WTC11 (cell line): ENCODE measurements around the gene LRMDA. TPM values are rescaled to one million over a fixed set of nuclear protein-coding genes. Genes with fewer than 3 reads are reported as not detected.

Source experiments
- ATAC-seq: fragments of 200-7000 bp; cut with Tn5 transposase; 2 replicates; pipeline ENCODE4 v1.10.0; 2021; ENCODE audit warnings: mild to moderate bottlenecking, moderate library complexity
- CTCF ChIA-PET: fragments of 300-600 bp; sonication (Branson Sonifier 250); formaldehyde crosslinking; loops from one replicate; lab custom pipeline; 2021; ENCODE audit warnings: antibody characterized with exemption; lab: Charles Lee
- POLR2A ChIA-PET: fragments of 350-600 bp; sonication (Branson Sonifier 250); formaldehyde crosslinking; loops from one replicate; lab custom pipeline; 2021; ENCODE audit warnings: antibody characterized with exemption; lab: Charles Lee
- DNase-seq: peaks from one replicate; pipeline ENCODE4 v3.0.0; 2021; ENCODE audit warnings: low spot score
- H3K27ac Mint-ChIP-seq: 2 replicates; pipeline ENCODE4 v1.8.0; 2021; ENCODE audit warnings: mixed read lengths
- H3K27me3 Mint-ChIP-seq: 2 replicates; pipeline ENCODE4 v1.8.0; 2021; ENCODE audit warnings: low read depth, mild to moderate bottlenecking, moderate library complexity, mixed read lengths
- H3K36me3 Mint-ChIP-seq: 2 replicates; pipeline ENCODE4 v1.8.0; 2021; ENCODE audit warnings: mixed read lengths
- H3K4me1 Mint-ChIP-seq: 2 replicates; pipeline ENCODE4 v1.8.0; 2022; ENCODE audit warnings: mixed read lengths
- H3K4me3 Mint-ChIP-seq: 2 replicates; pipeline ENCODE4 v1.8.0; 2021; ENCODE audit warnings: mild to moderate bottlenecking, moderate library complexity, mixed read lengths
- H3K9me3 Mint-ChIP-seq: 2 replicates; pipeline ENCODE4 v1.8.0; 2021; ENCODE audit warnings: mixed read lengths
- AFF4 ChIP-seq: sonication (generic); formaldehyde crosslinking; IDR thresholded peaks from 2 replicates; pipeline ENCODE4 v1.8.1; 2023; ENCODE audit warnings: mild to moderate bottlenecking, missing genetic modification reagents, borderline replicate concordance
- CREB1 ChIP-seq: sonication (generic); formaldehyde crosslinking; IDR thresholded peaks from 2 replicates; pipeline ENCODE4 v1.8.0; 2023; ENCODE audit warnings: mild to moderate bottlenecking, missing genetic modification reagents
- FOXK1 ChIP-seq: sonication (generic); formaldehyde crosslinking; IDR thresholded peaks from 2 replicates; pipeline ENCODE4 v1.8.0; 2022; ENCODE audit warnings: mild to moderate bottlenecking, moderate library complexity, missing genetic modification reagents
- GABPB1 ChIP-seq: sonication (generic); formaldehyde crosslinking; IDR thresholded peaks from 2 replicates; pipeline ENCODE4 v1.8.1; 2023; ENCODE audit warnings: mild to moderate bottlenecking, missing genetic modification reagents
- GRHL2 ChIP-seq: fragments of 250-450 bp; sonication (Bioruptor Pico); IDR thresholded peaks from 2 replicates; pipeline ENCODE4 v1.8.0; 2022; ENCODE audit warnings: mild to moderate bottlenecking, moderate library complexity; ENCODE audit not compliant: insufficient replicate concordance, severe bottlenecking
- HMGA2 ChIP-seq: fragments of 250-450 bp; sonication (Bioruptor Pico); IDR thresholded peaks from 2 replicates; pipeline ENCODE4 v1.4.0; 2021; ENCODE audit warnings: mild to moderate bottlenecking, moderate library complexity
- JUN ChIP-seq: sonication (generic); formaldehyde crosslinking; IDR thresholded peaks from 2 replicates; pipeline ENCODE4 v1.8.0; 2023; ENCODE audit warnings: mild to moderate bottlenecking, missing genetic modification reagents
- MYBL2 ChIP-seq: sonication (generic); formaldehyde crosslinking; IDR thresholded peaks from 2 replicates; pipeline ENCODE4 v1.8.1; 2023; ENCODE audit warnings: mild to moderate bottlenecking, moderate library complexity, missing genetic modification reagents
- TEAD4 ChIP-seq: sonication (generic); formaldehyde crosslinking; IDR thresholded peaks from 2 replicates; pipeline ENCODE4 v1.8.0; 2022; ENCODE audit warnings: mild to moderate bottlenecking, missing genetic modification reagents
- ZBTB21 ChIP-seq: sonication (generic); formaldehyde crosslinking; IDR thresholded peaks from 2 replicates; pipeline ENCODE4 v1.8.1; 2023; ENCODE audit warnings: mild to moderate bottlenecking, missing genetic modification reagents, borderline replicate concordance
- ZNF121 ChIP-seq: sonication (generic); formaldehyde crosslinking; IDR thresholded peaks from 2 replicates; pipeline ENCODE4 v1.8.0; 2023; ENCODE audit warnings: missing genetic modification reagents
- ZNF512 ChIP-seq: sonication (generic); formaldehyde crosslinking; IDR thresholded peaks from 2 replicates; pipeline ENCODE4 v1.8.1; 2022; ENCODE audit warnings: missing genetic modification reagents, borderline replicate concordance
- ZSCAN18 ChIP-seq: fragments of 250-450 bp; sonication (Bioruptor Pico); IDR thresholded peaks from 2 replicates; pipeline ENCODE4 v2.1.2; 2022; ENCODE audit warnings: mild to moderate bottlenecking, moderate library complexity
- total RNA-seq: library from RNA; stranded (reverse); gene quantifications from 3 replicates; pipeline ENCODE4 v1.2.3, GENCODE V29; 2021
- TF ChIP-seq, protein P1 (sequence below): sonication (generic); formaldehyde crosslinking; IDR thresholded peaks from 2 replicates; pipeline ENCODE4 v1.8.0; 2022; ENCODE audit warnings: mild to moderate bottlenecking, missing genetic modification reagents
- TF ChIP-seq, protein P2 (sequence below): sonication (generic); formaldehyde crosslinking; IDR thresholded peaks from 2 replicates; pipeline ENCODE4 v1.8.1; 2023; ENCODE audit warnings: mild to moderate bottlenecking, missing genetic modification reagents, moderate library complexity
- TF ChIP-seq, protein P3 (sequence below): sonication (generic); formaldehyde crosslinking; IDR thresholded peaks from 2 replicates; pipeline ENCODE4 v1.8.1; 2023; ENCODE audit warnings: mild to moderate bottlenecking, missing genetic modification reagents
- TF ChIP-seq, protein P4 (sequence below): fragments of 250-450 bp; sonication (Bioruptor Pico); conservative IDR thresholded peaks from 2 replicates; pipeline ENCODE4 v1.9.0; 2021; ENCODE audit warnings: mild to moderate bottlenecking

Gene LRMDA
- total RNA-seq, 1 experiment from 2014 or later: 0.92 TPM

- Mint-ChIP-seq H3K4me3 (no peak overlapping the region), H3K27me3 (no peaks in the 10 kb centered on the region; the same call in 1 of the 2 replicates), H3K27ac (no peak overlapping the region), H3K4me1 (0 out of 2 replicates have a peak, but pooled peaks cover 4% of the 10 kb centered on the region), H3K36me3 (no peaks in the 10 kb centered on the region), H3K9me3 (no peaks in the 10 kb centered on the region)
- ChIA-PET CTCF (no interaction called here), POLR2A (no interaction called here)
- DNase-seq (no peak), ATAC-seq (no peak)
- TF ChIP-seq HMGA2 (CRISPR knock-in tag) (no peak), GABPB1 (no peak), AFF4 (CRISPR knock-in tag) (no peak), FOXK1 (no peak), MYBL2 (no peak)
- TF ChIP-seq, protein P1, sequence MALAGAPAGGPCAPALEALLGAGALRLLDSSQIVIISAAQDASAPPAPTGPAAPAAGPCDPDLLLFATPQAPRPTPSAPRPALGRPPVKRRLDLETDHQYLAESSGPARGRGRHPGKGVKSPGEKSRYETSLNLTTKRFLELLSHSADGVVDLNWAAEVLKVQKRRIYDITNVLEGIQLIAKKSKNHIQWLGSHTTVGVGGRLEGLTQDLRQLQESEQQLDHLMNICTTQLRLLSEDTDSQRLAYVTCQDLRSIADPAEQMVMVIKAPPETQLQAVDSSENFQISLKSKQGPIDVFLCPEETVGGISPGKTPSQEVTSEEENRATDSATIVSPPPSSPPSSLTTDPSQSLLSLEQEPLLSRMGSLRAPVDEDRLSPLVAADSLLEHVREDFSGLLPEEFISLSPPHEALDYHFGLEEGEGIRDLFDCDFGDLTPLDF (CRISPR knock-in tag): no peak
Observed at GRCh38 chr10:76461024-76461423, 1029.6 kb downstream of the LRMDA start.

GRCh38 chr10:76463111-76463510 is 1031.7 kb downstream of the LRMDA start:
- H3K4me1 Mint-ChIP-seq: 0 out of 2 replicates have a peak, but pooled peaks cover 4% of the 10 kb centered on the region
- H3K36me3 Mint-ChIP-seq: no peaks in the 10 kb centered on the region
- H3K4me3 Mint-ChIP-seq: no peak overlapping the region
- DNase-seq (no peak), ATAC-seq (no peak)
- no peak overlapping the region for H3K27ac Mint-ChIP-seq
- no peaks in the 10 kb centered on the region for H3K9me3 Mint-ChIP-seq
- ChIA-PET POLR2A (no interaction called here), CTCF (no interaction called here)
- H3K27me3 Mint-ChIP-seq: no peaks in the 10 kb centered on the region; the same call in 1 of the 2 replicates
- TF ChIP-seq ZSCAN18 (CRISPR knock-in tag): no peak
- TF ChIP-seq, protein P2, sequence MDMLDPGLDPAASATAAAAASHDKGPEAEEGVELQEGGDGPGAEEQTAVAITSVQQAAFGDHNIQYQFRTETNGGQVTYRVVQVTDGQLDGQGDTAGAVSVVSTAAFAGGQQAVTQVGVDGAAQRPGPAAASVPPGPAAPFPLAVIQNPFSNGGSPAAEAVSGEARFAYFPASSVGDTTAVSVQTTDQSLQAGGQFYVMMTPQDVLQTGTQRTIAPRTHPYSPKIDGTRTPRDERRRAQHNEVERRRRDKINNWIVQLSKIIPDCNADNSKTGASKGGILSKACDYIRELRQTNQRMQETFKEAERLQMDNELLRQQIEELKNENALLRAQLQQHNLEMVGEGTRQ: no peak
- TF ChIP-seq ZNF512 (CRISPR knock-in tag): no peak
- TF ChIP-seq GRHL2 (CRISPR knock-in tag): no peak
- TF ChIP-seq TEAD4 (CRISPR knock-in tag): no peak
- TF ChIP-seq, protein P3, sequence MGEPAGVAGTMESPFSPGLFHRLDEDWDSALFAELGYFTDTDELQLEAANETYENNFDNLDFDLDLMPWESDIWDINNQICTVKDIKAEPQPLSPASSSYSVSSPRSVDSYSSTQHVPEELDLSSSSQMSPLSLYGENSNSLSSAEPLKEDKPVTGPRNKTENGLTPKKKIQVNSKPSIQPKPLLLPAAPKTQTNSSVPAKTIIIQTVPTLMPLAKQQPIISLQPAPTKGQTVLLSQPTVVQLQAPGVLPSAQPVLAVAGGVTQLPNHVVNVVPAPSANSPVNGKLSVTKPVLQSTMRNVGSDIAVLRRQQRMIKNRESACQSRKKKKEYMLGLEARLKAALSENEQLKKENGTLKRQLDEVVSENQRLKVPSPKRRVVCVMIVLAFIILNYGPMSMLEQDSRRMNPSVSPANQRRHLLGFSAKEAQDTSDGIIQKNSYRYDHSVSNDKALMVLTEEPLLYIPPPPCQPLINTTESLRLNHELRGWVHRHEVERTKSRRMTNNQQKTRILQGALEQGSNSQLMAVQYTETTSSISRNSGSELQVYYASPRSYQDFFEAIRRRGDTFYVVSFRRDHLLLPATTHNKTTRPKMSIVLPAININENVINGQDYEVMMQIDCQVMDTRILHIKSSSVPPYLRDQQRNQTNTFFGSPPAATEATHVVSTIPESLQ: no peak
- TF ChIP-seq, protein P4, sequence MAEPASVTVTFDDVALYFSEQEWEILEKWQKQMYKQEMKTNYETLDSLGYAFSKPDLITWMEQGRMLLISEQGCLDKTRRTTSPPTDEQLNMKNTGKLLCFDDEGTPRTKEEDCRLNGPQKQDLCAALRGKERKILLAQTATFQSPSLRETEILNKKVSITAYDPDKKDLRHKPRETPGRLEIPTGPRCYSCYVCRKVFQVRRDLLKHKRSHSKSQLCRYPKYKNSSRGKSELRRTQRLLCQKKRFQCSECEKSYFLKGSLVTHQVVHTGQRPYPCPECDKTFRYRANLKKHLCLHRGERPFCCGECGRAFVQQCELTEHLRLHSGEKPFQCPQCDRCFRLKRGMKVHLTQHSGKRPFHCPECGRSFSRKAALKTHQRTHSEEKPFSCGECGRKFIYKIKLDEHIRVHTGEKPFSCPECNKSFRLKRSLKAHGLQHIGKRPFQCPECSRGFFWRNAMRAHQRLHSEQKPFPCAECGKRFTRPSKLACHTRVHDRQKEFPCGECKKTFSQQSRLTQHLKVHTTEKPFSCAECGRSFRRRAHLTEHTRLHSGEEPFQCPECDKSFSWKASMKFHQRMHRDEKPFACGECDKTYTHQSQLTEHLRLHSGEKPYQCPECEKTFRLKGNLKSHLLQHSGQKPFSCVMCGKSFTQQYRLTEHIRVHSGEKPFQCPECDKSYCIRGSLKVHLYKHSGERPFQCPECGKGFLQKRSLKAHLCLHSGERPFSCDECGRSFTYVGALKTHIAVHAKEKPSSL: no peak
- no peak for TF ChIP-seq ZBTB21 (CRISPR knock-in tag)
- no peak for TF ChIP-seq JUN (CRISPR knock-in tag)
- no peak for TF ChIP-seq CREB1
- no peak for TF ChIP-seq ZNF121 (CRISPR knock-in tag)
- TF ChIP-seq AFF4 (CRISPR knock-in tag): no peak
